Measurements from ENCODE around the gene NOTO.

NOTO gene

DNA sequence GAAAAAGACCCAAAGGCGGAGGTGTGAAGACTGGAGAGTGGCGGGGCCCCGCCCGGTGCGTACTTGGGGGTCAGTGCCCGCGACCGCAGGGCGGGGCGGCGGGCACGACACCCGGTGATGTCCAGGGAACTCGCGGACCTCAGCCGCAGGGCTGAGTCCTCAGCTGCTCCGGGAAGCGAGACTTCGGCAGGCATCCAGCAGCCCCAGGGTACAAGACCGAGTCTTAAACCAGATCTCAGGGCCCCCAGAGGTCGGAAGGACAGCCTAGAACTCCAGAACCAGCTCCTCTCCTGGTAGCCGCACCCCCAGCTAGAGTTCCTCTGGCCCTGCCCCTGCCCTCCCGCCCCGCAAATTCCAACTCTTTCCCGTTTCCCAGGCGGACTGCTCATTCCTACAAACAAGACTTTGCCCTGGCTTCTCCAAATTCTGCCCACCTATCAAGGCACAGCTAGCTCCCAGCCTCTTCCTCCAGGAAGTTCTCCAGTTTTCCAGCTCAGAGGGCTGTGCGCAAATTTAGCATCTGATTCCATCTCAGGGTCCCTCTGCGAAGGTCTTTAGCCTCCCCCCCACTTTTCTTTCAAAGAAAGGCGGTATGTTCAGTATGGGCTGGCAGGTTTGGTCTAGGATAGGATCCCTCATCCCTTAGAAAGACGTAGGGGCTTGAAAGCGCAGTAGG, 26.0 kb upstream of the NOTO start:
- no peak for DNase-seq (ENCODE audit: low read depth, low spot score)
- TF ChIP-seq, protein P1, sequence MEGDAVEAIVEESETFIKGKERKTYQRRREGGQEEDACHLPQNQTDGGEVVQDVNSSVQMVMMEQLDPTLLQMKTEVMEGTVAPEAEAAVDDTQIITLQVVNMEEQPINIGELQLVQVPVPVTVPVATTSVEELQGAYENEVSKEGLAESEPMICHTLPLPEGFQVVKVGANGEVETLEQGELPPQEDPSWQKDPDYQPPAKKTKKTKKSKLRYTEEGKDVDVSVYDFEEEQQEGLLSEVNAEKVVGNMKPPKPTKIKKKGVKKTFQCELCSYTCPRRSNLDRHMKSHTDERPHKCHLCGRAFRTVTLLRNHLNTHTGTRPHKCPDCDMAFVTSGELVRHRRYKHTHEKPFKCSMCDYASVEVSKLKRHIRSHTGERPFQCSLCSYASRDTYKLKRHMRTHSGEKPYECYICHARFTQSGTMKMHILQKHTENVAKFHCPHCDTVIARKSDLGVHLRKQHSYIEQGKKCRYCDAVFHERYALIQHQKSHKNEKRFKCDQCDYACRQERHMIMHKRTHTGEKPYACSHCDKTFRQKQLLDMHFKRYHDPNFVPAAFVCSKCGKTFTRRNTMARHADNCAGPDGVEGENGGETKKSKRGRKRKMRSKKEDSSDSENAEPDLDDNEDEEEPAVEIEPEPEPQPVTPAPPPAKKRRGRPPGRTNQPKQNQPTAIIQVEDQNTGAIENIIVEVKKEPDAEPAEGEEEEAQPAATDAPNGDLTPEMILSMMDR (IDR thresholded peaks at IDR 0.05; ENCODE audit: insufficient read depth, low read length, missing control alignments) = no peak
- H3K4me3 ChIP-seq (ENCODE audit: low read depth, low read length) = peak overlapping the region; percentile 71; the same call in 1 of the 2 replicates
- ChIA-PET CTCF (interaction anchor here (0.6 to 9.5 kb wide), 68 partner anchors 8 to 415 kb away, joined by 3 to 292 read pairs (median 6); partner anchors contain the start of genes CCT7, NOTO, PRADC1 and SMYD5), POLR2A (interaction anchor here (1.2 kb wide), 1 partner anchor 283 kb away, joined by 8 read pairs; no protein-coding TSS in a partner anchor)

DNA sequence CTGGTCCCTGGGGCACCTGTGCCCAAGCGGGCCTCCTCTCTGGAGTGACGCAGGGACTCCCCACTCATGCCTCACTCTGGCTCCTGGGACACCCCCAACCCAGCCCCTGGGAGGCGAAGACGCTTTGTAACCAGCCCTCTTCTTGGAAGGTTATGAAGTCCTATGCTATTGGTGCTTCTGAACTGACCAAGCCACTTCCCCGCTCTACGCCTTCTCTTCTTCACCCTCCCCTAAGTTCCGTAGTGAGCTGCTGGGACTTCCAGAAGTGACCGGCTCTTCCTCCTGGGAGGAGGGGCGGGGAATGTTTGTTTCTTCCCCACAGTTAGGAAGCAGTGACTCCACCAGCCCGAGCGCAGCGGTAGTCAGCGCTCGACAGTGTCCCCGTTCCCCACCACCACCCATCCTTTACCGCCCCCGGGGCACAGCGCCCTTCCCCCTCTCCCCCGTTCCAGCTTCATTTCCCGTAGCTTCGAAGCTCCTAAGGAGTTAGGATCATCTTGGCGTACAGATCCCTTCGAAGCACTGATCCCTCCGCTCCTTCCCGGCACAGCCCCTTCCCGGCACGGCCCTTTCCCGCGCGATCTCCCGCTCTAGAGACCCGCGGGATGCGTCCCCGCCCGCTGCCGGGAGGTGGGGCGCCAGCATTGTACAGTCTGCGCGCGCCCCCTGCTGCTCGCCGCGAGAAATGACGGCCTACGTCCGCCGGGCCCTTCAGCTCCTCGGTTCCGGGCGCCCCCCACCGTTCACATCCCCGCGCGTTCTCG, 25.3 kb upstream of the NOTO start:
- DNase-seq (ENCODE audit: low read depth, low spot score) = no peak
- POLR2A ChIA-PET = interaction anchor here (0.6 to 1.2 kb wide), 2 partner anchors 9 to 284 kb away, joined by 3 to 8 read pairs; no protein-coding TSS in a partner anchor
- CTCF ChIA-PET = interaction anchor here (0.6 to 9.5 kb wide), 81 partner anchors 8 to 416 kb away, joined by 3 to 292 read pairs (median 5); partner anchors contain the start of genes CCT7, NOTO, PRADC1 and SMYD5

DNA sequence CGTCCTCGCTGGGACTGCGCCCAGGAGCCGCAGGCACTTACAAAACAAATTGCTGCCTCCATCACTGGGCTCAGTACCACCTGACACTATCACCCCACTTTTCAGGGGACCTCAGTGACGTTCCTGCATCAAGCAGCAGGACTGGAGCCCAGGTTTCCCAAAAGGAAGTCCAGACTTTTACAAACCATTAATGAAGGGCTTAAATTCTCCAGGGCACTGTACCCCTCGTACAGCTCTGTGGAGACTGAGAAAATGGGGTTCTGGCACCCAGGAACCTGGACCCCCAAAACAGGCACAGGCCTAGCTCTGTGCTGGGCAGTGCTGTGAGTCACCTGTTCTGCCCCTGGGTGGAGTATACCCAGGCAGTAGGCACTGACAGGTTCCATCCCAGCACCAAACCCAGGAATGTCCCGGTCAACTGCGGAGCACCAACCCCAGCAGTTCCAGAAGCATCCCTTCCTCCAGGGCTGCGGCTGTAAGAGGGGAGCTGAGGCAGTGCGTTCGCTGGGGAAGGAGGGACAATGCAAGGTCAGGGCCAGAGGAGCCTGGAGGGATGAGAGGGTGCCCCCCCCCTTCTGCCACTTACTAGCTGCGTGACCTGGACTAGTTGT, 24.6 kb upstream of the NOTO start:
- POLR2A ChIA-PET = interaction anchor here (0.6 to 1.2 kb wide), 2 partner anchors 8 to 285 kb away, joined by 3 to 8 read pairs; no protein-coding TSS in a partner anchor
- DNase-seq (ENCODE audit: low read depth, low spot score) = no peak
- TF ChIP-seq, protein P1 (IDR thresholded peaks at IDR 0.05; ENCODE audit: insufficient read depth, low read length, missing control alignments) = no peak
- H3K4me3 ChIP-seq (ENCODE audit: low read depth, low read length) = peak overlapping the region; percentile 33
- CTCF ChIA-PET = interaction anchor here (0.6 to 9.5 kb wide), 75 partner anchors 8 to 417 kb away, joined by 3 to 292 read pairs (median 6); partner anchors contain the start of genes CCT7, NOTO, PRADC1 and SMYD5

More for the DNA sequence above, 25.3 kb upstream of the NOTO start:
- H3K4me3 ChIP-seq (ENCODE audit: low read depth, low read length) = peak overlapping the region; percentile 71
- TF ChIP-seq, protein P1 (IDR thresholded peaks at IDR 0.05; ENCODE audit: insufficient read depth, low read length, missing control alignments) = peak; percentile 100

DNA sequence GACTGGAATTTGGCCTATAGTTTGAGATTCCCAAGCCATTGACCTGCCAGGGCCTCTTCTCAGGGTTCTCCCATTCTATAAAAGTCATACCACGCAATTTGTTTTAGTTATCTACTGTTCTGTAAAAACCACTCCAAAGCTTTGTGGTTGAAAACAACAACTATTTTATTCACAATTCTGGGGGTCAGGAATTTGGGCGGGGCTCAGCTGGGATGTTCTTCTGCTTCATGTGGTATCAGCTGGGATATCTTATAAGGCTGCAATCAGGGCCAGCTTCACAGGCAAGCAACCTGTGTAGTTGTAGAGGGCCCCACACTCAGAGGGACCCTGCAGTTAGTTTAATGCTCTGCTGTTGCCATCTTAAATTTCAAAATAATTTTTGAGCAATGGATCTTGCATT, 16.4 kb upstream of the NOTO start:
- TF ChIP-seq, protein P1 (IDR thresholded peaks at IDR 0.05; ENCODE audit: insufficient read depth, low read length, missing control alignments) = no peak
- DNase-seq (ENCODE audit: low read depth, low spot score) = no peak
- ChIA-PET POLR2A (interaction anchor here (0.7 kb wide), 1 partner anchor 9 kb away, joined by 3 read pairs; no protein-coding TSS in a partner anchor), CTCF (interaction anchor here (0.8 to 1.7 kb wide), 3 partner anchors 9 to 295 kb away, joined by 3 to 10 read pairs (median 4); no protein-coding TSS in a partner anchor)
- no peak overlapping the region for H3K4me3 ChIP-seq (ENCODE audit: low read depth, low read length)

DNA sequence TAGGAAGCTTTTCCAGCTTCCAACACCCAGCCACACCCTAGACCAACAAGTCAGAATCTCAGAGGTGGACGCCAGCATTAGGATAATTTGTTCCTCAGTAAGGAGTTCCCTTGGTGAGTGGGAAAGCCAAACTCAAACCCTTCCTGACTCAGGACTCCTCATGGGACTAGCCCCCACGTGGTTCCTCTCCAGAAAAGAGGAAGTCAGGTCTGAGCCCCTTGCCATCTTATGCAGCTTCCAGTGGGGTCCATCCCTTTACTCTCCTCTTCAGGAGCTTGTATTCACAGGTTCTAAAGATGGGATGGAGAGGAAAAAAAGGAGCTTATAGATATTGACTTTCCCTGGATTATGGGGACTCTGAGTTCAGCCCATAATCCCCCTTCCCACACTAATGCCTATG, 14.8 kb upstream of the NOTO start:
- DNase-seq (ENCODE audit: low read depth, low spot score) = no peak
- ChIA-PET POLR2A (no interaction called here), CTCF (interaction anchor here (1.2 to 3.0 kb wide), 3 partner anchors 10 to 300 kb away, joined by 4 to 35 read pairs (median 8); partner anchors contain the start of gene SPR)
- H3K4me3 ChIP-seq (ENCODE audit: low read depth, low read length) = no peak overlapping the region
- TF ChIP-seq, protein P1 (IDR thresholded peaks at IDR 0.05; ENCODE audit: insufficient read depth, low read length, missing control alignments) = no peak
